Measurements from ENCODE around the gene EYA2. TPM values are rescaled to one million over a fixed set of nuclear protein-coding genes. Genes with fewer than 3 reads are reported as not detected.

EYA2 gene
- total RNA-seq, 1 donor from 2014 or later: 27.7 TPM

- ATAC-seq: no peak
Observed at GRCh38 chr20:47113362-47114109, 218.9 kb downstream of the EYA2 start.

GRCh38 chr20:47115694-47116093 is 221.1 kb downstream of the EYA2 start:
- no peak for ATAC-seq

GRCh38 chr20:47117371-47117770 is 222.7 kb downstream of the EYA2 start:
- no peak for ATAC-seq

GRCh38 chr20:47117773-47118172 is 223.1 kb downstream of the EYA2 start:
- ATAC-seq: no peak

- ATAC-seq: no peak
Observed at GRCh38 chr20:47118206-47118605, 223.6 kb downstream of the EYA2 start.

GRCh38 chr20:47118641-47119040 is 224.0 kb downstream of the EYA2 start:
- ATAC-seq: no peak

GRCh38 chr20:47120346-47120936 is 225.8 kb downstream of the EYA2 start:
- ATAC-seq: no peak

GRCh38 chr20:47122560-47122959 is 227.9 kb downstream of the EYA2 start:
- ATAC-seq: no peak

GRCh38 chr20:47124181-47124717 is 229.6 kb downstream of the EYA2 start:
- ATAC-seq: no peak

- ATAC-seq: peak; percentile 77
Observed at GRCh38 chr20:47125508-47125757, 230.8 kb downstream of the EYA2 start.

- ATAC-seq: peak; percentile 89
Observed at GRCh38 chr20:47125758-47126591, 231.3 kb downstream of the EYA2 start.

GRCh38 chr20:47126709-47127108 is 232.1 kb downstream of the EYA2 start:
- ATAC-seq: no peak

GRCh38 chr20:47127546-47127945 is 232.9 kb downstream of the EYA2 start:
- no peak for ATAC-seq

- no peak for ATAC-seq
Observed at GRCh38 chr20:47127999-47128398, 233.4 kb downstream of the EYA2 start.

GRCh38 chr20:47129306-47129705 is 234.7 kb downstream of the EYA2 start:
- ATAC-seq: no peak

GRCh38 chr20:47133809-47134456 is 239.3 kb downstream of the EYA2 start:
- peak; percentile 71 for ATAC-seq

- ATAC-seq: no peak
Observed at GRCh38 chr20:47136782-47137181, 242.1 kb downstream of the EYA2 start.

GRCh38 chr20:47137231-47137870 is 242.7 kb downstream of the EYA2 start:
- ATAC-seq: no peak

GRCh38 chr20:47139934-47140535 is 245.4 kb downstream of the EYA2 start:
- peak; percentile 36 for ATAC-seq

GRCh38 chr20:47141350-47141921 is 246.8 kb downstream of the EYA2 start:
- ATAC-seq: no peak

GRCh38 chr20:47141941-47142773 is 247.5 kb downstream of the EYA2 start:
- ATAC-seq: no peak

All from esophagus mucosa (tissue), 1 donor.